GM10847 (cell line): Measurements from ENCODE around the gene SLC25A21.

Experiments used
- POLR2A ChIP-seq: IDR thresholded peaks from 2 replicates; pipeline ENCODE4 v1.6.1; 2011; ENCODE audit not compliant: insufficient read length; ENCODE audit errors: extremely low read depth

SLC25A21 gene

GRCh38 chr14:36823651-36824050 is 348.8 kb downstream of the SLC25A21 start:
- no peak for TF ChIP-seq POLR2A

GRCh38 chr14:36822685-36823084 is 349.7 kb downstream of the SLC25A21 start:
- TF ChIP-seq POLR2A: no peak

GRCh38 chr14:36820901-36821300 is 351.5 kb downstream of the SLC25A21 start:
- TF ChIP-seq POLR2A: no peak

GRCh38 chr14:36820111-36820709 is 352.2 kb downstream of the SLC25A21 start:
- TF ChIP-seq POLR2A: no peak

GRCh38 chr14:36818794-36819384 is 353.5 kb downstream of the SLC25A21 start:
- no peak for TF ChIP-seq POLR2A

- TF ChIP-seq POLR2A: no peak
Measured at GRCh38 chr14:36818246-36818645, 354.2 kb downstream of the SLC25A21 start.

GRCh38 chr14:36817071-36817930 is 355.1 kb downstream of the SLC25A21 start:
- TF ChIP-seq POLR2A: no peak

- no peak for TF ChIP-seq POLR2A
Measured at GRCh38 chr14:36816481-36816880, 355.9 kb downstream of the SLC25A21 start.

GRCh38 chr14:36810209-36810608 is 362.2 kb downstream of the SLC25A21 start:
- TF ChIP-seq POLR2A: no peak

GRCh38 chr14:36807727-36808126 is 364.7 kb downstream of the SLC25A21 start:
- TF ChIP-seq POLR2A: no peak

GRCh38 chr14:36805131-36805559 is 367.3 kb downstream of the SLC25A21 start:
- TF ChIP-seq POLR2A: no peak

- TF ChIP-seq POLR2A: no peak
Measured at GRCh38 chr14:36797634-36798033, 374.8 kb downstream of the SLC25A21 start.

GRCh38 chr14:36791402-36791801 is 381.0 kb downstream of the SLC25A21 start:
- TF ChIP-seq POLR2A: no peak

GRCh38 chr14:36785511-36785910 is 386.9 kb downstream of the SLC25A21 start:
- TF ChIP-seq POLR2A: no peak

GRCh38 chr14:36784541-36784940 is 387.9 kb downstream of the SLC25A21 start:
- no peak for TF ChIP-seq POLR2A

GRCh38 chr14:36781897-36782296 is 390.5 kb downstream of the SLC25A21 start:
- TF ChIP-seq POLR2A: no peak
